Tibial artery (tissue), 4 donors: ENCODE data around the gene F2.

Source experiments
- DNase-seq, 2 donors: peaks; one replicate each; pipeline ENCODE4 v3.0.0-alpha.2; 2019
- H3K27ac ChIP-seq, 2 donors: fragments of 200-600 bp; sonication (generic) in 1 of 2; 1 replicate in 1 of 2; 2 replicates in 1 of 2; pipeline ENCODE4 v1.5.1; 2018 to 2019; ENCODE audit warnings: mild to moderate bottlenecking in 1 of 2
- H3K27me3 ChIP-seq, 2 donors: fragments of 200-600 bp; sonication (generic) in 1 of 2; one replicate each; pipeline versions ENCODE4 v1.5.1 to v1.6.0; 2016 to 2019
- H3K36me3 ChIP-seq, 3 donors: fragments of 200-600 bp; sonication (generic) in 2 of 3; one replicate each; pipeline ENCODE4 v1.5.1; 2016 to 2019; ENCODE audit warnings: mild to moderate bottlenecking in 2 of 3
- H3K4me1 ChIP-seq, 4 donors: fragments of 200-600 bp; sonication (generic) in 2 of 4; 1 replicate in 3 of 4; 2 replicates in 1 of 4; pipeline ENCODE4 v1.5.1; 2016 to 2019
- H3K4me3 ChIP-seq, 2 donors: fragments of 200-600 bp; sonication (generic) in 1 of 2; 1 replicate in 1 of 2; 2 replicates in 1 of 2; pipeline ENCODE4 v1.5.1; 2018 to 2019; ENCODE audit warnings: mild to moderate bottlenecking in 2 of 2
- H3K9me3 ChIP-seq, 3 donors: fragments of 200-600 bp; sonication (generic) in 1 of 3; one replicate each; pipeline ENCODE4 v1.5.1; 2016 to 2019
- CTCF ChIP-seq, 2 experiments: fragments of 200-600 bp in 1 of 2; fragments of 450-650 bp in 1 of 2; IDR thresholded peaks; one replicate each; pipeline ENCODE4 v1.5.1; 2017 to 2019; ENCODE audit warnings: antibody characterized with exemption in 2 of 2, mild to moderate bottlenecking in 1 of 2, moderate library complexity in 1 of 2
- intact Hi-C: fragments of 100-400 bp; cut with DNase I; formaldehyde crosslinking; loops from one replicate; pipeline ENCODE4 v1.15.0; 2023; ENCODE audit warnings: low total_unique reads

Gene F2

GRCh38 chr11:46736146-46736545, 17.1 kb downstream of the F2 start:
- no peak for TF ChIP-seq CTCF (IDR thresholded peaks at IDR 0.05)
- Histone ChIP-seq H3K4me1 (peaks cover 0 to 6% (median 0%) of the 10 kb centered on the region in 4 donors), H3K4me3 (no peak overlapping the region), H3K9me3 (no peaks in the 10 kb centered on the region), H3K27ac (peak overlapping the region in 1 of 2 donors; percentile 16), H3K27me3 (no peaks in the 10 kb centered on the region), H3K36me3 (peaks cover 0 to 4% (median 2%) of the 10 kb centered on the region in 3 donors)
- intact Hi-C loops: no loop called here
- no peak for DNase-seq

- Histone ChIP-seq H3K27ac (peak overlapping the region in 1 of 2 donors; percentile 16), H3K4me1 (peaks cover 0 to 6% (median 0%) of the 10 kb centered on the region in 4 donors), H3K9me3 (no peaks in the 10 kb centered on the region), H3K4me3 (no peak overlapping the region), H3K36me3 (peaks cover 0 to 9% (median 7%) of the 10 kb centered on the region in 3 donors), H3K27me3 (no peaks in the 10 kb centered on the region)
- no peak for DNase-seq
- no peak for TF ChIP-seq CTCF (IDR thresholded peaks at IDR 0.05)
- intact Hi-C loops: no loop called here
Observed at GRCh38 chr11:46736615-46737014, 17.6 kb downstream of the F2 start.

GRCh38 chr11:46737699-46738098, 18.7 kb downstream of the F2 start:
- TF ChIP-seq CTCF (IDR thresholded peaks at IDR 0.05): no peak
- no peak for DNase-seq
- Histone ChIP-seq H3K4me1 (peaks cover 0 to 6% (median 0%) of the 10 kb centered on the region in 4 donors), H3K4me3 (no peak overlapping the region), H3K36me3 (peaks cover 0 to 20% (median 18%) of the 10 kb centered on the region in 3 donors), H3K27ac (no peak overlapping the region), H3K9me3 (no peaks in the 10 kb centered on the region), H3K27me3 (no peaks in the 10 kb centered on the region)
- intact Hi-C loops: no loop called here

GRCh38 chr11:46738887-46739286, 19.9 kb downstream of the F2 start:
- no peak for TF ChIP-seq CTCF (IDR thresholded peaks at IDR 0.05)
- Histone ChIP-seq H3K9me3 (no peaks in the 10 kb centered on the region), H3K27ac (no peak overlapping the region), H3K4me1 (peaks cover 0 to 6% (median 0%) of the 10 kb centered on the region in 4 donors), H3K27me3 (no peaks in the 10 kb centered on the region), H3K4me3 (no peak overlapping the region), H3K36me3 (peaks cover 10 to 31% (median 30%) of the 10 kb centered on the region in 3 donors)
- DNase-seq: no peak
- intact Hi-C loops: no loop called here

GRCh38 chr11:46741600-46742484, 22.8 kb downstream of the F2 start:
- intact Hi-C loops: no loop called here
- no peak for DNase-seq
- Histone ChIP-seq H3K27me3 (no peaks in the 10 kb centered on the region), H3K9me3 (no peaks in the 10 kb centered on the region), H3K4me3 (no peak overlapping the region), H3K27ac (peak overlapping the region in 1 of 2 donors; percentile 41), H3K36me3 (peaks cover 23 to 61% (median 54%) of the 10 kb centered on the region in 3 donors), H3K4me1 (no peaks in the 10 kb centered on the region)
- TF ChIP-seq CTCF (IDR thresholded peaks at IDR 0.05): no peak
